Measurements from ENCODE around the gene SLC25A28. TPM values are rescaled to one million over a fixed set of nuclear protein-coding genes. Genes with fewer than 3 reads are reported as not detected.
A peak's percentile ranks its signal among the peaks of the same experiment; 100 is the strongest.
"Not testable (repeated sequence)": the region's sequence is repeated elsewhere in the genome, so short reads cannot be mapped to it uniquely, and the experiment has no call there.

The SLC25A28 gene
- total RNA-seq, 1 donor from 2014 or later = 57.8 TPM

DNA sequence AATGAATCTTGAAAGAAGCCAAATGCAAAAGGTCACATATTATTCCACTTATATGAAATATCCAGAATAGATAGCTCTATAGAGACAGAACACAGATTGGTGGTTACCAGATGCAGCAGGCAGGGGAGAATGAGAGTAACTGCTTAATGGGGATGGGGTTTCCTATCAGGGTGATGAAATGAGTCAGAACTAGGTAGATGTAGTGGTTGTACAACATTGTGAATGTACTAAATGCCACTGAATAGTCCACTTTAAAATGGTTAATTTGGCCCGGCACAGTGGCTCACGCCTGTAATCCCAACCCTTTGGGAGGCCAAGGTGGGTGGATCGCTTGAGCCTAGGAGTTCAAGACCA lies 9.4 kb upstream of the SLC25A28 start:
- DNase-seq (ENCODE audit: low spot score) = no peak

DNA sequence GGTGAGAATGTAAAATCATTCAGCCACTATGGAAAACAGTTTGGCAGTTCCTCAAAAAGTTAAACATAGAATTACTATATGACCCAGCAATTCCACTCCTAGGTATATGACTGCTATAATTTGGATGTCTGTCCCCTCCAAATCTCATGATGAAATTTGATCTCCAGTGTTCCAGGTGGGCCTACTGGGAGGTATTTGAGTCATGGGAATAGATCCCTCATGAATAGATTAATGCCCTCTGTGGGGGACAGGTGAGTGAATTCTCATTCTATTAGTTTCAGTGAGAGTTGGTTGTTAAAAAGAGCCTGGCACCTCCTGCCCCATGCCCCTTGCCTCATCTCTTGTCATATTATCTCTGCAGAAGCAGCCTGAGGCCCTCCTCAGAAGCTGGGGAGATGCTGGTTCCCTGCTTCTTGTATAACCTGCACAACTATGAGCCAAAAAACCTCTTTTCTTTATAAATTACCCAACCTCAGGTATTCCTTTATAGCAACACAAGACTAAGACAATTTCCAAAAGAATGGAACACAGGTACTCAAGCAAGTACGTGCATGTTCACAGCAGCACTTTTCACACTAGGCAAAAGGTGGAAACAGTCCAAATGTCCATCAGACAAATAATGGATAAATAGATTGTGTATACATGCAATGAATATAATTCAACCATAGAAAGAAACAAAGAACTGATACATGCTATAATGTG lies 8.8 kb upstream of the SLC25A28 start:
- no peak for DNase-seq (ENCODE audit: low spot score)

DNA sequence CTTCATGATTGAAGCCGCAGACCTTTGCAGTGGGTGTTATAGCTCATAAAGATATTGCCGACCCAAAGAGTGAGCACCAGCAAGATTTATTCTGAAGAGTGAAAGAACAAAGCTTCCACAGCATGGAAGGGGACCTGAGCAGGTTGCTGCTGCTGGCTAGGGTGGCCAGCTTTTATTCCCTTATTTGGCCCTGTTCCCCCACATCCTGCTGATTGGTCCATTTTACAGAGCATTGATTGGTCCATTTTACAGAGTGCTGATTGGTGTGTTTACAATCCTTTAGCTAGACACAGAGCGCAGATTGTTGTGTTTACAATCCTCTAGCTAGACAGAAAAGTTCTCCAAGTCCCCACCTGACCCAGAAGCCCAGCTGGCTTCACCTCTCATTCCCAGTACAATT lies 4.9 kb upstream of the SLC25A28 start:
- DNase-seq (ENCODE audit: low spot score) = not testable (repeated sequence)

DNA sequence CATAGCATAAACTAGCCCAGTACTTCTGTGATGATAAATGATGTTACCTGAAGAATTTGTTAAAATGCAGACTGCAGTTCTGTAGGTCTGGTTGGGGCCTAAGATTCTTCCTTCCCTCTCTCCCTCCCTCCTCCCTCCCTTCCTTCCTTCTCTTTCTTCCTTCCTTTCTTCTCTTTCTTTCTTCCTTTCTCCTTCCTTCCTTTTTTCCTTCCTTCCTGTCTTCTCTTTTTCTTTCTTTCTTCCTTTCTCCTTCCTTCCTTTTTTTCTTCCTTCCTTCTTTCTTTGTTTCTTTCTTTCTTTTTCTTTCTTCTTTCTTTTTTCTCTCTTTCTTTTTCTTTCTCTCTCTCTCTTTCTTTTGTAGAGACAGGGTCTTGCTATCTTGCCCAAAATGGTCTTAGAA lies 3.7 kb upstream of the SLC25A28 start:
- DNase-seq (ENCODE audit: low spot score) = no peak

DNA sequence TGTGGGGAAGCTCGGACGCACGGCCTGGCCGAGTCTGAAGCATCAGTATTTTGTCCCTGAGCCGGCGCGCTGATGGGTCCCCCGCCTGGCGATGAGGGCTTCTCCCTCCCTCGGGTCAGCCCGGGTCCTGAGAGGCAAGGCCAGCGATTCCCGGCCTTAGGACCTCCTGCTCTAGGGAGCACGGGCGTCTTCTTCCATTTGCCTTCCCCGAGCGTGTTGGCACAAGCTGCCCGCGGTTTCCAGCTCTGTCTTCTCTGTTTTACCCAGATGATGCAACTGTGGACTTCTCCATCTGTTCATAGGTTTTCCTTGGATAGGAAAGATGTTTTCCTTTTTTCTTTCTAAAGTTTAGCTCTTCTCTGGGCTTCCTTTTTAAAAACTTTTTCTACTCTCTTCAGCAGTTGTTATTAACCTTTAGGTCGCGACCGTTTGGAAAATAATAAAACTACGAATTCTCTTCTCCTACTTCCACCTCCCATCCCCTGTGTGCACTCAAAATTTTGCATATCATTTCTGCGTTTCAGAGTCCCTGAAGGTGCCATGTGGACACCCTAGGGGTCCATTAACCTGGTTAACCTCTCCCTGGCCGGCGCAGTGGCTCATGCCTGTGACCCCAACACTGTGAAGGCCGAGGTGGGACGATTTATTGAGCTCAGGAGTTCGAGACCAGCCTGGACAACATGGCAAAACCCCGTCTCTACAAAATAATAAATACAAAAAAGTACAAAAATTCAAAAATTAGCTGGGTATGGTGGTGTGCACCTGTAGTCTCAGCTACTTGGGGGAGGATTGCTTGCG lies 1.4 kb upstream of the SLC25A28 start:
- DNase-seq (ENCODE audit: low spot score) = no peak

DNA sequence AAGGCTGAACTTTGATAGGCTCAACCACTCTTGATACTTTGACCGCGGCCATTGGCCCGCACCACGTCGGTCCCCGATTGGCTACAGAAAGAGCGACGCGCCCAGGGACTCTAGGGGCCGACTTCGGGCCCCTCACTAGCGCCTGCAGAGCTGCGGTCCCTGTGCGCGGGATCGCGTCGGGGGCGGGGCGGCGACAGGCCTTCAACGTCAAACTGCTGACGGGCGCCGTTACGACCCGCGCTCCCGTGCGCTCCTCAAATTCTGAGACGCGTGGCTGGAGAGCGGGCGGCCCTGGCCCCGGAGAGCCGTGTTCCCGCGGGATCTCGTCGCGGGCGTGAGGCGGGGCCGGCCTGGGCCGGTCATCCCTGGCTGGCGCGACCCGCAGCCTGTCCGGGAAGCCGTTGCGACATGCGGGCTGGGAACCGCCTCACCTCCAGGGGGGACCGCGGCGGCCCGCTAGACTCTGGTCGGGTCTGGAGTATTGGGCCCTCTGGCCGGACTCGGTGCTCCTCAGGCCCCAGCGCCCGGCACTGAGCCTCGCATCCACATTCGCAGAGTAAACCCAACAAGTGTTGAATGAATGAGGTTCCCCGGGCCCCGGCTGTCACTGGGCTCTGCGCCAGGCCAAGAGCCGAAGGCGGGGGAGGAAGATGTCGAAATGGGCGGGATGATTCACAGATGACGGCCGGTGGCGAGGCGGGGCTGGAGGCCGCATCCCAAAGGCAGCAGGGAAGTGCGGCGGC lies 643 bp upstream of the SLC25A28 start:
- DNase-seq (ENCODE audit: low spot score) = peak; percentile 99

DNA sequence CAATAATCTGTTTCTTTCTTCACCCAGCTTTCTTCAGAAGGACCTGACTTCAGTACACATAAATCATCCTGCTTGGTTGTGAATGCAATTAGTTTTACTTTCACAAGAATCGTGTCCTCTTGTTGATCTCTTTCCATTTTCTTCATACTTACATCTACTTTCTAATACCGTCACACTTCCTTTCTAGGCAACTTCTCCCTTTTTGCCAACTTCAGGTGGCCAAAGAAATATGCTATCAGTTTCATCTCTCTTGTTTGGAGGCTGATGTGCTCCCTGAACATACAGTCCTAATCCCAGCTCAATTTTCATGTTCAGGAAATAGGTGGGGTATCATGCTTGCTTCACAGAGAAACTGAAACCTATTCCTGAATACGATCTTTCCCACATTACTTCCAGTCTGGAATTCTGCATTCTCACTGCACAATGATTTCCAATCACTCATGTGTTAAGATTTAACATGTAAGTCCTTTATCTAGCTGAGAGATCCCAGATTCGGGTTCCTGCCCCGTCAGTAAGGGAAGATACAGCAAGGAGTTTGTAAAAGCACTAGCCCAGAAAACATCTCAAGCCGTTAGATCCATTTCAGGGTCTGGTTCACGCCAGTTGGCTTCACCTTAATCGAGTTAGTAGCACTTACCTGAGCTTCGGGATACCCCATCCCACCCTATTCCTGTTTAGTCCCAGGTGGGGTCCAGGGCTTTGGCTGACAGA lies 994 bp downstream of the SLC25A28 start:
- DNase-seq (ENCODE audit: low spot score) = no peak

DNA sequence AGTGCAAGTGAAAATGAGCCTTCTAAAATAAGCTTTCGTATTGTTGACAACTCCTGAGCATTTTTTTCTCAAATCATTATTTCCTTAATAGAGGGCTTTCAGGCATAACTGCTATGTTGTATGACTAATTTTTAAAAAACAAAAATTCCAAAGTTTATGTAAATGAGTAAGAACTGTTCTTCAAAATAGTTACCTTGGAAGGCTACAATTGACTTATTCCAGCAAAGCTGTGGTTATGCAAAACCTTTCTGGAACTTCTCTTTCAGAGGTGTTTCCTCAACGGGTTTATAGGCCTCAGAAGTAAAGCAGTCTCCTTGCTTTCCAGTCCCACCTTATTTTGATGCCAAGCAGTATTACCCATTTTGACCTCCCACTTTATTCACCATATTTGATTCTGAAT lies 2.5 kb downstream of the SLC25A28 start:
- DNase-seq (ENCODE audit: low spot score) = no peak

DNA sequence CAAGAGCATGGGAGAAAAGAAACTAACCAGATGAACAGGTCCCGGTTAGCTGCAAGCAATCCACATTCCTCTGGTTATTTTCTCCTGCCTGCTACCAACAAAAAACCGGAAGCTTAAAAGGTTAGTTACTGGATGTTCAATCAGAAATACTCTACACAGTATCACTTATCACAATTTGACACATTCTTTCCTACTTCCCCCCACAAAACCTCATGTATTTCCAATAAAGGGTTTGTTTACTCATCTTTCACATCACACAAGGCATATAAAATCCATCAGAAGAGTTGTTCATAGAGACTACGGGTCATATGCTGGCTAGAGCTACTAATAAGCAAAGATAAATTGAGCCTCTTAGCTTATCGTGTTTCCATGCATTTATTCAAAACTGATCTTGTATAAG lies 4.8 kb downstream of the SLC25A28 start:
- DNase-seq (ENCODE audit: low spot score) = no peak

DNA sequence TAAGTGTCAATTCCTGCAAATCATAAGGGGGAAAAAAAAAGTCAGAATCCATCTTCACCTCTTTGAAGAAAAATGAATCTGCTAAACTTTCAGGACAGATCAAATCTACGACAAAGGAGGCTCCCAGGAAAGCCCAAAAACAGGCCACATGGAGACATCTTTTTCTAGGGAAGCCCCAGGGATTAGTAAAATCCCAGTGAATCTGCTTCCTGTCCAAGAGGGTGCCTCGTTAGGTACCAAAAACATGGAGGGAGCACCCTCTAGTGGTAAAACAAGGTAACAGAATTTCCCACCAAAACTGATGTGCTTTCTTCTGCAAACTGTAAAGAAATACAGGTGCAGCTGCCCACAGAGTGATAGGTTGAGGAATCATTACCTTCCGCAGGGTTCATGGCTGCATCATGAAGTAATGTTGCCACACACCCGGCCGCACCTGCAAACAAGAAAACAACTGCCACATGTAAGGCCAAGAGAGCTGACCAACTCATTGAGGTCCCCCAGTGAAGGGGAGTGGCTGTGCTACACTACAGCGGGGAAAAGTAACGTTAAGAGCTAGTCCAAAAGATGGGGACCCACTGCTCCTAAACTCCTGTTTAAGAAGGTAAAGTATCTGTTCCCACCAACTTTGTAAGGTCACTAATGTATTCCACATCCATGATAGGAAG lies 7.9 kb downstream of the SLC25A28 start:
- DNase-seq (ENCODE audit: low spot score) = no peak

DNA sequence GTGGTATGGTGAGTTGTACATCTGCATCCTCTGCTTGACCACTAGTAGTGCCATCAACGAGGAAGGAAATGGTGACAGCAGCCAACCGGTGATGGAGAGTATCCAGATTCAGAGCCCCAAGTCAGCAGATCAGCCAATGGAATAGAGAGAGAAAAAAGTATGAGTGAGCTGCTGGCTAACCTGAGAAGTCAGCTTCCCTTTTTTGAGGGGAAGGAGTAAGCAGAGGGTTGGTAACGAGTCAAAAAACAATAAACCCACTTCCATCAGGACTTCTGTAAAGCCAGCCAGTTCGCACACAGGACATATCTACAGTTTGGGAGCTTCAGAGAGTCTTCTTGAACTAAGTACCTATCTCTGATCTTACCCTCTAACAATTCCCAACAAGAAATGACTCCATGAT lies 8.9 kb downstream of the SLC25A28 start:
- DNase-seq (ENCODE audit: low spot score) = no peak

DNA sequence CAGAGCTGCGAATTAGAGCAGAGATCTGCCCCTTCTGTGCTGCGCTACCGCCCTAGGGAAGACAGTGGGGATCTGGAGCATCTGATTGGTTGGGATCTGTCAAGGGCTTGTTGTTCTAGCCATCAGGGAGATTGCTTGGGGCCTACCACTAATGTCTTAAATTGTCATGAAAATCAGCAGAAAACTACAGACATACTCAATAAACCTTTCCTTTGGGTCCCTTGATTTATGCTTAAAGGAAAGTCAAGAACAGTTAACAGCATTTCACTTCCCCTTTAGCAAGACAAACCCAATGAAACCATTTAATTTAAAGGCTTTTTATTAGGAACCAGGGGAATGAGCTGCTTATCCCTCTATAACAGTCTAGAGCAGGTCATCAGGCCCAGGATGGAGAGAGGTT lies 10.0 kb downstream of the SLC25A28 start:
- no peak for DNase-seq (ENCODE audit: low spot score)

DNA sequence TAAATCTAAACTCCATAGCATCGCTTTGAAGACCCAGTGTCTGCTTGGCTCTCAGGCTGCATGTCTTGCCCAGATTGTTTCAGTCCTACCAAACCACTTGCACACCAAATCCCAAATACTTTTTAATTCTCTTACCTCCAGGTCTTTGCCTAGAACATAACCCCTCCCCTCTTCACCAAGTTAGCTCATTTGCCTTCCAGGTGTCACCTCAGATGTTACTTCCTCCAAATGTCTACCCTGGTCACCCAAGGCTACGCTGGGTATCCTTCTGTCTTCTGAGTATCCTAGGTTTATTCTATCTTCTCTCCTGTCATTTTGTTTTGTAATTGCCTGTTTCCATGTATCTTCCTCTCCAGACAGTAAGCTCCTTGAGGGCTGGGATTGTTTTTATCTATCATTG lies 11.1 kb downstream of the SLC25A28 start:
- DNase-seq (ENCODE audit: low spot score) = no peak

DNA sequence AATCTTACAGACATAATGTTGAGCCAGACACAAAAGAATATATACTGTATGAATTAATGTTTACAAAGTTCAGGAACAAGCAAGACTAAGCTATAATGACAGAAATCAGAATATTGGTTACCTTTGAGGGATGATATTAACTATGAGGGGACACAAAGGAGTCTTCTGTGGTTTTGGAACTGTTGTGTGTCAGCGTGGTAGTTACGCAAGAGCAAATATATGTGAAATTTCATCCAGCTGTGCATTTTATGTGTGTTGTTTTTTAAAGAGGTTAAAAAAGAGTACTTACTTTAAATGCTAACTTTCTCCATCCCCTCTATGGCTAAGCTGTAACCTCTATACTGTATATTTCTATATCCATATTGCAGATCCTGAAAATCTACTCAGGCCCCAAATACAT lies 14.9 kb downstream of the SLC25A28 start:
- no peak for DNase-seq (ENCODE audit: low spot score)

DNA sequence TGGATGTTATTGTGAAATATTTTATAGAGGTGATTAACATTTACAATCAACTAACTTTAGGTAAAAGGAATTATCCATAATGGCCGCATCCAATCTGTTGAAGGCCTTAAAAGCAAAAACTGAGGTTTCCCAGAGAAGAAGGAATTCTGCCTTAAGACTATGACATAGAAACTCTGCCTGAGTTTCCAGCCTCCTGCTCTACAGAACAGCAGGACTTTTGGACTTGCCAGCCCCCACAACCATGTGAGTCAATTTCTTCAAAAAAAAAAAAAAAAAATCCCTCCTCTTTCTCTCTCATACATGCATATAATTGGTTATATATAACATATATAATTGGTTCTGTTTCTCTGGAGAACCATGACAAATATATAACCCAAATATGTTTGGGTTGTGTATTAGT lies 15.4 kb downstream of the SLC25A28 start:
- no peak for DNase-seq (ENCODE audit: low spot score)

DNA sequence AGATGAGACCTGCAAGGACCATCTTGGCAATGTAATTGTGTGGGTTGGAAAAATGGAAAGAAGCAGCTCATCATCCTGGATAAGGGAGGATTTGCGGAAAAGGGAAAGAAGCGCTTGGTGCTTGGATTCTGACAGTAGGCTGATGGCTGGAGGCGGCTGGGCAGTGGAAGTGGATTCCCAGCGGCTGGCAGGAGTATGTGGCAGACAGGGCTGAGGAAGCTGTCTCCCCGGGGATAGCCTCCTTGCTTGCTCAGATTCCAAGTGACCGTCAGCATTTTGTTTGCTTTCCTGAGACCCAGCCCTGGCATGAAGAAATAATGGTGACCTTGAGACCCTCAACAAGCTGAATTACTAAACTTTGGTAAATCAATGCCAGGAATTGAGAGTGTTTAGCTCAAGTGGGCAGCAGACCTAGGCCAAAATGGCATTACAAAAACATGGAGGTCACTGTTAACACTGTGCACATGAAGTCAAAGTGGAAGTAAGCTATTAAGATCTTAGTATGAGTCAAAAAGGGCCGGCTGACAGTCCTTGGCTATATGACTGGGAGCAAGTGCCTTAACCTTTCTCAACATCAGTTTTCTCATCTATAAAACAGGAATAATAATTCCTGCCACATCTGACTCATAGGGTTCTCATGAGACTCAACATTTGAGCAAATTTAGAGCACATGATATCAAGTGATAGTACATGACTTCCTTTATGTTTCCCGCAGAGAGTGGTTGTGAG lies 21.3 kb downstream of the SLC25A28 start:
- no peak for DNase-seq (ENCODE audit: low spot score)

DNA sequence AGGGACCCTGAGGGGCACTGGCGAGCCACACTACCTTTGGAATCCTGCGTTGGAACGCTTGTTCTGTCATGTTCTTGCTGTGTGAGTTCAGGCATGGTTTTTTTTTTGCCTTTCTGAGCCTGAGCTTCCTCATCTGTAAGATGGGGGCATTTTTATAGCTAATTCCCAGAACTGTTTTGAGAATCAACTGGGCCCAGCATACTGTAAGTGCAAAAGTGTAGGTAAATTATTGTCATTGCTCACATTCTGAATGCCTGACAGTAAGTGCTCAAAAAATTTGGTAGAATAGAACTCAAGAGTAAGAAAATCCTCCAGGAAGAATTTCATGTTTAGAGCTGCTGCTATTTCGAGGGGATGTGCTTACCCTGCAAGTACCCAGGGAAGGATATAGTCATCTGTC lies 22.2 kb downstream of the SLC25A28 start:
- DNase-seq (ENCODE audit: low spot score) = no peak

DNA sequence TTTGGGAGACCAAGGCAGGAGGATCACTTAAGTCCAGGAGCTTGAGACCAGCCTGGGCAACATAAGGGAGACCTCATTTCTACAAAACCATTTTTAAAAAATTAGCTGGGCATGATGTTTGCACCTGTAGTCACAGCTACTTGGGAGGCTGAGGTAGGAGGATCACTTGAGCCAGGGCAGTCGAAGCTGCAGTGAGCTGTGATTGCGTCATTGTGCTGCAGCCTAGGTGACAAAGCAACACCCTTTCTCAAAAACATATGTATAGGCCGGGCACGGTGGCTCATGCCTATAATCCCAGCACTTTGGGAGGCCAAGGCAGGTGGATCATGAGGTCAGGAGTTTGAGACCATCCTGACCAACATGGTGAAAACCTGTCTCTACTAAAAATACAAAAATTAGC lies 23.5 kb downstream of the SLC25A28 start:
- DNase-seq (ENCODE audit: low spot score) = not testable (repeated sequence)

DNA sequence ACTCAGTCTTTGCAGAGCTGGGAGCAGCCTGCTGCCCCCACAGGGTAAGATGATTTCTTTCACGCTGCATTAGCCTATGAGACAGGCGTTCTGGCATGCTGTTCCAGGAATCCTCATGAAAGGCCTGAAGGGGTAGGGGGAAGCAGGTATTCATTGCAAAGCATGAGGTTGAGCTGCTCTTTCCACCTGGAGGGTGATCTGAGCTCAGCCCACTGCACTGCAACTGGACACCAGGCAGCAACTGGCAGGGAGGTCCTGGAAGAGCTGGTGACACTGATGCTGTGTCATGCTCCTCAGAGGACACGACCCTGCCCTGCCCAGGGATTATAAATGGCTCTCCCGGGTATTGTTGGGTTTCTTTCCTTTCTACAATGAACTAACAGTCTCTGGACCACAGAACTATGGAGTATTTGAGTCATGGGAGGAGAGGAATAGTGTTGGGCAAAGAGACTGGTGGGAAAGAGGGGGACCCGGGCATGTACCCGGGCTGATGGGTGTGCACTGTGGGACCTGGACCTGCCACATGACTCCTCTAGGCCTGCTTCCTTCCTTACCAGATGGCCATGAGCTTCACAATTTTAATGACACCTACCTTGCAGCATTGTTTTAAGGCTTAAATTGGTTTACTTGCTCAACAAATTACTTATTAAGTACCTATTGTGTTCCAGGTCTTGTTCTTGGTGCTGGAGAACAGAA lies 24.3 kb downstream of the SLC25A28 start:
- DNase-seq (ENCODE audit: low spot score) = no peak

DNA sequence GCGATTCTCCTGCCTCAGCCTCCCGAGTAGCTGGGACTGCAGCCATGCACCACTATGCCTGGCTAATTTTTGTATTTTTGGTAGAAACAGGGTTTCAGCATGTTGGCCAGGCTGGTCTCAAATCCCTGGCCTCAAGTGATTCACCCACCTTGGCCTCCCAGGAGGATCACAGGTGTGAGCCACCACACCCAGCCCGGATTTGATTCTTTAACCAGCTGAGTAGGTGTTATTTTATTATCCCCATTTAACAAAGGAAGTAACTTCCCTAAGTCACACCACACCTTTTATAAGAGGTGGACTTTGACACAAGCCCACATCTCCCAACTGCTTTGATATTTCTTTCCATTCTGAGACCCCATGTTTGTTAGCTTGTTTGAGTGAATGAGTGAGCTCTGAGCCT lies 25.0 kb downstream of the SLC25A28 start:
- DNase-seq (ENCODE audit: low spot score) = no peak
